K562 (cell line): ENCODE results near the gene ACSL6. TPM values are rescaled to one million over a fixed set of nuclear protein-coding genes. Genes with fewer than 3 reads are reported as not detected.

Experiments
- ATAC-seq: fragments of 200-7000 bp; cut with Tn5 transposase; 3 replicates; pipeline ENCODE4 v1.9.1; 2020; ENCODE audit warnings: moderate library complexity
- BruUV-seq: library from RNA; stranded (reverse); fragments of 400-500 nt; replicated peaks from 2 replicates; lab custom pipeline; 2021; lab: Mats Ljungman, UMichigan
- CTCF ChIA-PET: fragments of 300-600 bp; formaldehyde crosslinking; extraction: SDS; loops from one replicate; lab custom pipeline; 2021; ENCODE audit warnings: low intra/inter-chr PET ratio; lab: Yijun Ruan, JAX
- POLR2A ChIA-PET: fragments of 300-600, 350-650 bp; sonication (Branson Sonifier 250); formaldehyde crosslinking; extraction: SDS; loops from one replicate; lab custom pipeline; 2021; ENCODE audit warnings: antibody characterized with exemption, inconsistent platforms; lab: Yijun Ruan, JAX
- DNase-seq, 4 experiments: peaks; one replicate each; pipeline versions ENCODE4 v3.0.0 to v3.0.0-alpha.2; 2011 to 2018; ENCODE audit warnings: low spot score in 3 of 4, mixed read lengths in 3 of 4; ENCODE audit errors: extremely low read depth in 1 of 4
- FAIRE-seq: peaks from 2 replicates; lab custom pipeline; 2011; peaks lifted over from hg19 to GRCh38; lab: Jason Lieb, UNC
- H2AFZ ChIP-seq: 2 replicates; pipeline ENCODE4 v1.6.0; 2011; ENCODE audit warnings: low read depth, low read length, control low read depth, inconsistent platforms
- H3K27ac ChIP-seq: fragments of 200-600 bp; 3 replicates; pipeline ENCODE4 v1.8.0; 2011; ENCODE audit warnings: low read depth, mild to moderate bottlenecking, control low read depth, inconsistent platforms, low read length, moderate library complexity, mixed read lengths; ENCODE audit errors: extremely low read depth
- H3K27me3 ChIP-seq, 2 experiments: fragments of 300-600 bp in 1 of 2; 2 replicates in 1 of 2; 3 replicates in 1 of 2; pipeline versions ENCODE4 v1.6.0 to v1.8.0; 2011; ENCODE audit warnings: inconsistent platforms in 2 of 2, low read length in 2 of 2, mild to moderate bottlenecking in 1 of 2, mixed read lengths in 1 of 2, moderate library complexity in 1 of 2; ENCODE audit not compliant: control insufficient read depth in 2 of 2, insufficient read depth in 2 of 2
- H3K36me3 ChIP-seq: fragments of 300-600 bp; 3 replicates; pipeline ENCODE4 v1.8.0; 2011; ENCODE audit warnings: mild to moderate bottlenecking, low read length, inconsistent platforms; ENCODE audit not compliant: control insufficient read depth, insufficient read depth
- H3K4me1 ChIP-seq, 2 experiments: fragments of 200-600 bp in 1 of 2; replicated peaks in 1 of 2; 2 replicates in 1 of 2; 3 replicates in 1 of 2; pipeline versions ENCODE4 v1.5.1 to v1.8.0; 2011; ENCODE audit warnings: inconsistent platforms in 2 of 2, low read length in 2 of 2, mild to moderate bottlenecking in 1 of 2, mixed read lengths in 1 of 2, moderate library complexity in 1 of 2; ENCODE audit not compliant: control insufficient read depth in 2 of 2, insufficient read depth in 2 of 2
- H3K4me2 ChIP-seq: 2 replicates; pipeline ENCODE4 v1.6.1; 2011; ENCODE audit warnings: low read length, control low read depth, inconsistent platforms, mixed read lengths; ENCODE audit not compliant: insufficient read depth
- H3K4me3 ChIP-seq: fragments of 200-600 bp; sonication (generic), shearing (Covaris generic); 2 replicates; pipeline ENCODE4 v1.5.1; 2016; ENCODE audit warnings: control low read depth, inconsistent platforms
- H3K79me2 ChIP-seq: fragments of 200-600 bp; 3 replicates; pipeline ENCODE4 v1.8.0; 2011; ENCODE audit warnings: low read length, inconsistent platforms; ENCODE audit not compliant: control insufficient read depth, insufficient read depth
- H3K9ac ChIP-seq, 2 experiments: 2 replicates each; pipeline versions ENCODE4 v1.6.0 to v1.6.1; 2011; ENCODE audit warnings: low read depth in 2 of 2, low read length in 2 of 2, control low read depth in 1 of 2, inconsistent platforms in 1 of 2, mild to moderate bottlenecking in 1 of 2, mixed read lengths in 1 of 2; ENCODE audit not compliant: insufficient read depth in 1 of 2
- H3K9me1 ChIP-seq: one replicate; pipeline ENCODE4 v1.6.0; 2011; ENCODE audit warnings: inconsistent platforms, mild to moderate bottlenecking, low read length, moderate library complexity; ENCODE audit not compliant: control insufficient read depth, insufficient read depth
- H3K9me3 ChIP-seq: replicated peaks from 2 replicates; pipeline ENCODE4 v1.5.1; 2011; ENCODE audit warnings: low read depth, low read length, inconsistent platforms; ENCODE audit not compliant: control insufficient read depth, insufficient read depth
- H4K20me1 ChIP-seq: replicated peaks from 2 replicates; pipeline ENCODE4 v1.6.1; 2011; ENCODE audit warnings: low read length, inconsistent platforms, mixed read lengths; ENCODE audit not compliant: control insufficient read depth, insufficient read depth
- RHOXF2B ChIP-seq: fragments of 250-450 bp; sonication (Bioruptor Pico); conservative IDR thresholded peaks from 2 replicates; pipeline ENCODE4 v1.5.1; 2021
- SIN3B ChIP-seq: fragments of 450-650 bp; IDR thresholded peaks from 2 replicates; pipeline ENCODE4 v1.6.1; 2017; ENCODE audit warnings: low read depth, mild to moderate bottlenecking, moderate library complexity
- SMC3 ChIP-seq: conservative IDR thresholded peaks from 2 replicates; pipeline ENCODE4 v1.6.1; 2011; ENCODE audit warnings: low read depth, low read length, improper control_type of control experiment; ENCODE audit not compliant: insufficient read depth
- ZNF133 ChIP-seq: fragments of 250-450 bp; sonication (Bioruptor Pico); IDR thresholded peaks from 2 replicates; pipeline ENCODE4 v1.4.0; 2020; ENCODE audit warnings: mild to moderate bottlenecking
- ZNF143 ChIP-seq: sonication (generic); formaldehyde crosslinking; IDR thresholded peaks from 2 replicates; pipeline ENCODE4 v1.9.0; 2022; ENCODE audit warnings: mild to moderate bottlenecking, missing genetic modification reagents
- WGBS: fragments of 100-300 bp; shearing (Covaris generic); methylation state at CpG from one replicate; pipeline ENCODE4 v1.1.6; 2016; ENCODE audit warnings: low coverage, mixed read lengths; ENCODE audit not compliant: insufficient coverage; ENCODE audit errors: missing lambda C conversion rate; 5-methylcytosine and 5-hydroxymethylcytosine counted together
- in situ Hi-C: fragments of 300-500 bp; cut with MboI; formaldehyde crosslinking; loops from 4 replicates; pipeline ENCODE4 v1.15.0; 2018; ENCODE audit warnings: inconsistent platforms, mixed read lengths
- intact Hi-C: fragments of 100-400 bp; cut with micrococcal nuclease; formaldehyde crosslinking; loops from 2 replicates; pipeline ENCODE4 v1.14.2; 2022
- polyA plus RNA-seq, 8 experiments: library from polyadenylated mRNA; depleted of rRNA in 4 of 8; stranded (reverse) in 5 of 8; unstranded in 3 of 8; fragments of >200 nt; fragmentation: Nextera tagmentation in 2 of 8; fragmentation: Illumina TruSeq in 1 of 8; extraction: Ambion mirVana in 2 of 8; extraction: Trizol in 1 of 8; gene quantifications; 2 replicates each; pipeline versions ENCODE4 v1.2.1 to v1.2.3, GENCODE V29; 2011 to 2014; ENCODE audit warnings: inconsistent platforms in 1 of 8, missing spikeins in 1 of 8
- total RNA-seq, 7 experiments: library from RNA; depleted of rRNA in 6 of 7; stranded (reverse); fragments of >200 nt in 6 of 7; fragmentation: Illumina TruSeq in 2 of 7; extraction: Trizol in 2 of 7; gene quantifications; 2 replicates each; pipeline versions ENCODE4 v1.2.1 to v1.2.3, GENCODE V29; 2011 to 2021; ENCODE audit warnings: low replicate concordance in 1 of 7

The ACSL6 gene
- total and polyA plus RNA-seq, 9 of the 15 experiments (the other 6 are each of a cell fraction or from before 2014, with no cell fraction given): 0.50 to 1.5 (median 0.69) TPM

GRCh38 chr5:132007399-132008162 is 3.9 kb downstream of the ACSL6 start (continued):
- peak; percentile 96 for TF ChIP-seq SMC3

GRCh38 chr5:132006331-132007120 is 4.9 kb downstream of the ACSL6 start:
- H3K79me2 ChIP-seq: no peaks in the 10 kb centered on the region
- ChIA-PET CTCF (interaction anchor here (1.0 to 2.8 kb wide), 3 partner anchors 416 to 584 kb away, joined by 3 to 28 read pairs (median 3); no protein-coding TSS in a partner anchor), POLR2A (interaction anchor here (1.0 to 1.7 kb wide), 3 partner anchors 10 to 350 kb away, joined by 3 to 10 read pairs (median 3); no protein-coding TSS in a partner anchor)
- intact Hi-C loops (loop anchor here (5.0 to 10.0 kb wide), 3 partner anchors 259 to 584 kb away; no protein-coding TSS in a partner anchor), in situ Hi-C loops (loop anchor here (25.0 kb wide), 1 partner anchor 569 kb away; no protein-coding TSS in a partner anchor)
- H3K27me3 ChIP-seq: no peaks in the 10 kb centered on the region
- peaks cover 8 to 12% of the 10 kb centered on the region in 2 experiments; a peak in 4 of 5 replicates for H3K4me1 ChIP-seq
- H4K20me1 ChIP-seq: peaks cover 12% of the 10 kb centered on the region; the same call in 1 of the 2 replicates
- no peaks in the 10 kb centered on the region for H3K9me1 ChIP-seq
- no TSS peak for BruUV-seq
- no peak overlapping the region; a peak in 1 of 4 replicates for H3K9ac ChIP-seq
- TF ChIP-seq SIN3B (no peak), RHOXF2B (CRISPR knock-in tag) (no peak), ZNF143 (CRISPR knock-in tag) (no peak), ZNF133 (CRISPR knock-in tag) (no peak)
- no peaks in the 10 kb centered on the region for H3K9me3 ChIP-seq
- H3K4me2 ChIP-seq: no peak overlapping the region
- DNase-seq (no peak), FAIRE-seq (no peak), ATAC-seq (no peak)
- no peak overlapping the region for H3K27ac ChIP-seq
- H3K36me3 ChIP-seq: no peaks in the 10 kb centered on the region
- no peak overlapping the region for H3K4me3 ChIP-seq
- H2AFZ ChIP-seq: no peak overlapping the region
- WGBS: 42% methylated on average over 6 of the region's 6 CpGs
